Endothelial cell (in vitro differentiated cells): ENCODE measurements around the gene ARHGAP26. TPM values are rescaled to one million over a fixed set of nuclear protein-coding genes. Genes with fewer than 3 reads are reported as not detected.

Experiments
- DNase-seq: peaks from one replicate; pipeline ENCODE4 v3.0.0; 2021; ENCODE audit warnings: low spot score
- H3K27ac Mint-ChIP-seq: one replicate; pipeline ENCODE4 v1.8.0; 2021; ENCODE audit warnings: mixed read lengths, inconsistent platforms; ENCODE audit not compliant: unreplicated experiment
- H3K27me3 Mint-ChIP-seq: one replicate; pipeline ENCODE4 v1.8.0; 2021; ENCODE audit warnings: mild to moderate bottlenecking, moderate library complexity, mixed read lengths, inconsistent platforms; ENCODE audit not compliant: unreplicated experiment
- H3K36me3 Mint-ChIP-seq: one replicate; pipeline ENCODE4 v1.8.0; 2021; ENCODE audit warnings: mild to moderate bottlenecking, low read depth, mixed read lengths, inconsistent platforms; ENCODE audit not compliant: unreplicated experiment
- H3K4me1 Mint-ChIP-seq: one replicate; pipeline ENCODE4 v1.8.0; 2021; ENCODE audit warnings: mild to moderate bottlenecking, mixed read lengths, inconsistent platforms; ENCODE audit not compliant: unreplicated experiment
- H3K4me3 Mint-ChIP-seq: one replicate; pipeline ENCODE4 v1.8.0; 2021; ENCODE audit warnings: mild to moderate bottlenecking, mixed read lengths, inconsistent platforms; ENCODE audit not compliant: unreplicated experiment
- H3K9me3 Mint-ChIP-seq: one replicate; pipeline ENCODE4 v1.8.0; 2021; ENCODE audit warnings: mixed read lengths, inconsistent platforms; ENCODE audit not compliant: unreplicated experiment
- CTCF ChIP-seq: fragments of 200-600 bp; sonication (generic); IDR thresholded peaks from one replicate; pipeline ENCODE4 v1.5.0; 2021; ENCODE audit warnings: antibody characterized with exemption; ENCODE audit not compliant: unreplicated experiment
- total RNA-seq: library from RNA; stranded (reverse); fragmentation: NEBNext Ultra II Directional; extraction: Animal tissue kit (Norgen Biotek cat#: 25700); gene quantifications from one replicate; pipeline ENCODE4 v1.2.1, GENCODE V29; 2021; ENCODE audit not compliant: unreplicated experiment

The ARHGAP26 gene
- total RNA-seq, 1 donor from 2014 or later, result 81.5 TPM

GRCh38 chr5:142875936-142876335 lies 105.8 kb downstream of the ARHGAP26 start:
- Mint-ChIP-seq H3K4me1 (peaks cover 66% of the 10 kb centered on the region), H3K27me3 (peaks cover 11% of the 10 kb centered on the region), H3K27ac (peak overlapping the region; percentile 30), H3K9me3 (no peaks in the 10 kb centered on the region), H3K36me3 (peaks cover 11% of the 10 kb centered on the region), H3K4me3 (no peak overlapping the region)
- no peak for TF ChIP-seq CTCF
- no peak for DNase-seq

- peaks cover 8% of the 10 kb centered on the region for H3K27me3 Mint-ChIP-seq
- peaks cover 16% of the 10 kb centered on the region for H3K36me3 Mint-ChIP-seq
- no peak for DNase-seq
- H3K4me3 Mint-ChIP-seq, result peak overlapping the region; percentile 77
- H3K4me1 Mint-ChIP-seq, result peaks cover 58% of the 10 kb centered on the region
- TF ChIP-seq CTCF, result no peak
- no peaks in the 10 kb centered on the region for H3K9me3 Mint-ChIP-seq
- no peak overlapping the region for H3K27ac Mint-ChIP-seq
Measured at GRCh38 chr5:142876817-142877216, 106.6 kb downstream of the ARHGAP26 start.

GRCh38 chr5:142878111-142878510 lies 107.9 kb downstream of the ARHGAP26 start:
- no peak for DNase-seq
- peaks cover 45% of the 10 kb centered on the region for H3K4me1 Mint-ChIP-seq
- peaks cover 21% of the 10 kb centered on the region for H3K36me3 Mint-ChIP-seq
- H3K27me3 Mint-ChIP-seq, result peaks cover 8% of the 10 kb centered on the region
- no peak overlapping the region for H3K4me3 Mint-ChIP-seq
- H3K27ac Mint-ChIP-seq, result no peak overlapping the region
- no peaks in the 10 kb centered on the region for H3K9me3 Mint-ChIP-seq
- no peak for TF ChIP-seq CTCF

- Mint-ChIP-seq H3K9me3 (no peaks in the 10 kb centered on the region), H3K27ac (no peak overlapping the region), H3K36me3 (peaks cover 21% of the 10 kb centered on the region), H3K27me3 (peaks cover 8% of the 10 kb centered on the region), H3K4me1 (peaks cover 42% of the 10 kb centered on the region), H3K4me3 (no peak overlapping the region)
- no peak for DNase-seq
- no peak for TF ChIP-seq CTCF
Measured at GRCh38 chr5:142878638-142879037, 108.5 kb downstream of the ARHGAP26 start.

GRCh38 chr5:142881076-142881783 lies 111.1 kb downstream of the ARHGAP26 start:
- H3K4me3 Mint-ChIP-seq, result no peak overlapping the region
- DNase-seq, result no peak

More at GRCh38 chr5:142881076-142881783, 111.1 kb downstream of the ARHGAP26 start:
- H3K4me1 Mint-ChIP-seq, result peaks cover 32% of the 10 kb centered on the region
- peaks cover 9% of the 10 kb centered on the region for H3K27me3 Mint-ChIP-seq
- no peak overlapping the region for H3K27ac Mint-ChIP-seq
- H3K9me3 Mint-ChIP-seq, result no peaks in the 10 kb centered on the region
- H3K36me3 Mint-ChIP-seq, result peaks cover 20% of the 10 kb centered on the region
- TF ChIP-seq CTCF, result no peak
